NCI-H146 treated with DMSO at 0.1 percent for 48 hours (cell line): ENCODE data around the gene ZNF518B.

Source experiments
- DNase-seq: peaks from one replicate; lab custom pipeline; 2025; ENCODE audit not compliant: unreplicated experiment; lab: John Stamatoyannopoulos, UW

ZNF518B gene

GRCh38 chr4:10457255-10457801, at the start of gene ZNF518B:
ZNF518B (minus strand) TSS chr4:10457426; CDS start chr4:10446328, 11,098 bp downstream.
- peak; percentile 12 for DNase-seq

- DNase-seq: no peak
Measured at GRCh38 chr4:10506077-10506476, 48.9 kb upstream of the ZNF518B start.

GRCh38 chr4:10504570-10505179, 47.4 kb upstream of the ZNF518B start:
- DNase-seq: no peak

- no peak for DNase-seq
Measured at GRCh38 chr4:10502717-10503116, 45.5 kb upstream of the ZNF518B start.

- DNase-seq: no peak
Measured at GRCh38 chr4:10500776-10501175, 43.5 kb upstream of the ZNF518B start.

GRCh38 chr4:10496200-10496599, 39.0 kb upstream of the ZNF518B start:
- no peak for DNase-seq

GRCh38 chr4:10495651-10496050, 38.4 kb upstream of the ZNF518B start:
- DNase-seq: no peak

GRCh38 chr4:10492464-10492863, 35.2 kb upstream of the ZNF518B start:
- DNase-seq: peak; percentile 56

- DNase-seq: no peak
Measured at GRCh38 chr4:10491401-10491800, 34.2 kb upstream of the ZNF518B start.

- no peak for DNase-seq
Measured at GRCh38 chr4:10490996-10491395, 33.8 kb upstream of the ZNF518B start.

GRCh38 chr4:10482913-10483312, 25.7 kb upstream of the ZNF518B start:
- DNase-seq: no peak

GRCh38 chr4:10480616-10481015, 23.4 kb upstream of the ZNF518B start:
- no peak for DNase-seq

- no peak for DNase-seq
Measured at GRCh38 chr4:10478621-10479020, 21.4 kb upstream of the ZNF518B start.

GRCh38 chr4:10470505-10470904, 13.3 kb upstream of the ZNF518B start:
- no peak for DNase-seq

GRCh38 chr4:10466161-10466560, 8.9 kb upstream of the ZNF518B start:
- DNase-seq: no peak

- DNase-seq: no peak
Measured at GRCh38 chr4:10462876-10463275, 5.7 kb upstream of the ZNF518B start.

GRCh38 chr4:10461850-10462400, 4.7 kb upstream of the ZNF518B start:
- DNase-seq: no peak

GRCh38 chr4:10461091-10461849, 4.0 kb upstream of the ZNF518B start:
- no peak for DNase-seq

GRCh38 chr4:10460313-10461047, 3.3 kb upstream of the ZNF518B start:
- no peak for DNase-seq

GRCh38 chr4:10459305-10459704, 2.1 kb upstream of the ZNF518B start:
- DNase-seq: no peak

- no peak for DNase-seq
Measured at GRCh38 chr4:10458177-10458576, 951 bp upstream of the ZNF518B start.
